GM12878 (cell line): Measurements from ENCODE around the gene CNTNAP2.

ENCODE experiments used
- CTCF ChIP-seq, 3 experiments: IDR thresholded peaks in 2 of 3; conservative IDR thresholded peaks in 1 of 3; 2 replicates each; pipeline ENCODE4 v1.5.1; 2011; ENCODE audit warnings: low read depth in 3 of 3, low read length in 3 of 3, mild to moderate bottlenecking in 3 of 3, control low read depth in 2 of 3, moderate library complexity in 2 of 3, inconsistent platforms in 1 of 3, mixed read lengths in 1 of 3; ENCODE audit not compliant: control insufficient read depth in 2 of 3, insufficient read depth in 1 of 3; ENCODE audit errors: extremely low read depth in 1 of 3
- EP300 ChIP-seq, 2 experiments: fragments of 150-350 bp in 1 of 2; IDR thresholded peaks; 2 replicates each; pipeline ENCODE4 v1.6.1; 2011 to 2012; ENCODE audit warnings: low read depth in 2 of 2, low read length in 2 of 2, borderline replicate concordance in 1 of 2, improper control_type of control experiment in 1 of 2, inconsistent platforms in 1 of 2; ENCODE audit not compliant: control insufficient read depth in 1 of 2
- ESRRA ChIP-seq: IDR thresholded peaks from 2 replicates; pipeline ENCODE4 v1.6.1; 2012; ENCODE audit warnings: mild to moderate bottlenecking, low read length, improper control_type of control experiment
- GABPA ChIP-seq: IDR thresholded peaks from 2 replicates; pipeline ENCODE4 v1.6.1; 2014; ENCODE audit warnings: antibody characterized with exemption, low read depth, mild to moderate bottlenecking, inconsistent platforms
- IKZF1 ChIP-seq: fragments of 450-650 bp; conservative IDR thresholded peaks from 2 replicates; pipeline ENCODE4 v1.6.1; 2017; ENCODE audit warnings: antibody characterized with exemption, mild to moderate bottlenecking
- MEF2A ChIP-seq: IDR thresholded peaks from 2 replicates; pipeline ENCODE4 v1.6.1; 2011; ENCODE audit warnings: low read depth, mild to moderate bottlenecking, low read length, moderate library complexity; ENCODE audit not compliant: insufficient read depth
- MTA2 ChIP-seq: fragments of 450-650 bp; IDR thresholded peaks from 2 replicates; pipeline ENCODE4 v1.6.1; 2016; ENCODE audit warnings: low read depth, mild to moderate bottlenecking, moderate library complexity
- POLR2AphosphoS2 ChIP-seq: IDR thresholded peaks from 2 replicates; pipeline ENCODE4 v1.6.1; 2011; ENCODE audit warnings: low read depth, mild to moderate bottlenecking, low read length, improper control_type of control experiment, moderate library complexity
- SP1 ChIP-seq: IDR thresholded peaks from one replicate; pipeline ENCODE4 v1.6.1; 2011; ENCODE audit warnings: low read depth, low read length
- SUPT20H ChIP-seq: IDR thresholded peaks from 2 replicates; pipeline ENCODE4 v1.6.1; 2011; ENCODE audit warnings: low read depth, mild to moderate bottlenecking, low read length, moderate library complexity, borderline replicate concordance; ENCODE audit not compliant: control insufficient read depth
- ZBTB11 ChIP-seq: fragments of 450-650 bp; formaldehyde crosslinking; IDR thresholded peaks from 2 replicates; pipeline ENCODE4 v1.5.0; 2022; ENCODE audit warnings: mild to moderate bottlenecking, missing genetic modification characterization
- ZNF274 ChIP-seq: IDR thresholded peaks from one replicate; pipeline ENCODE4 v1.8.0; 2011; ENCODE audit not compliant: insufficient read length, insufficient read depth

- TF ChIP-seq CTCF (IDR thresholded peaks at IDR 0.05 in 2 of 3, conservative IDR thresholded peaks at IDR 0.05 in 1 of 3; ENCODE audit: control insufficient read depth in 2 of 3, extremely low read depth in 1 of 3, insufficient read depth in 1 of 3, low read depth in 3 of 3, low read length in 3 of 3): no peak
- TF ChIP-seq ZBTB11 (CRISPR knock-in tag): no peak
- no peak for TF ChIP-seq POLR2AphosphoS2
- no peak for TF ChIP-seq MEF2A
- no peak for TF ChIP-seq ESRRA
- no peak for TF ChIP-seq ZNF274
- no peak for TF ChIP-seq GABPA
- TF ChIP-seq EP300 (IDR thresholded peaks at IDR 0.05; ENCODE audit: borderline replicate concordance in 1 of 2, control insufficient read depth in 1 of 2, low read depth in 2 of 2, low read length in 2 of 2): no peak
- no peak for TF ChIP-seq IKZF1
- no peak for TF ChIP-seq SP1
- no peak for TF ChIP-seq MTA2
- no peak for TF ChIP-seq SUPT20H
These were observed 1591.3 kb downstream of the CNTNAP2 start for GRCh38 chr7:147707926-147708325.
